Activated B cell treated with CpG ODN at 0.5 μM for 24 hours (primary cell): ENCODE measurements around the gene YLPM1. TPM values are rescaled to one million over a fixed set of nuclear protein-coding genes. Genes with fewer than 3 reads are reported as not detected.

ENCODE experiments used
- total RNA-seq: library from RNA; stranded (reverse); gene quantifications from 2 replicates; pipeline ENCODE4 v1.2.3, GENCODE V29; 2022

Gene YLPM1
- total RNA-seq, 1 donor from 2014 or later = 85.9 TPM

Other genes starting within 250 kb of the YLPM1 start
- 0.07 and 0.11 TPM in 2 replicates for gene LTBP2, start 151.1 kb upstream of the YLPM1 start, total RNA-seq
- gene AREL1, start 50.2 kb upstream of the YLPM1 start, total RNA-seq = 46.5 and 49.7 TPM in 2 replicates
- 49.4 and 49.5 TPM in 2 replicates for gene FCF1, start 50.2 kb upstream of the YLPM1 start, total RNA-seq
- gene PROX2, start 112.8 kb downstream of the YLPM1 start, total RNA-seq = 0.07 TPM in 1 of 2 replicates, not detected in the other
- 73.1 and 90.4 TPM in 2 replicates for gene DLST, start 118.6 kb downstream of the YLPM1 start, total RNA-seq
- 5.2 and 7.0 TPM in 2 replicates for gene RPS6KL1, start 159.9 kb downstream of the YLPM1 start, total RNA-seq
- not detected in 2 replicates for gene PGF, start 192.3 kb downstream of the YLPM1 start, total RNA-seq
- gene EIF2B2, start 239.6 kb downstream of the YLPM1 start, total RNA-seq = 36.6 and 37.2 TPM in 2 replicates